GM21367 (cell line): ENCODE results near the gene LTBR.
A peak's percentile ranks its signal among the peaks of the same experiment; 100 is the strongest.

Experiments
- ATAC-seq: cut with Tn5 transposase; IDR thresholded peaks from one replicate; pipeline ENCODE4 v1.9.1; 2021; ENCODE audit not compliant: unreplicated experiment

LTBR gene

GRCh38 chr12:6346235-6346832, 37.6 kb upstream of the LTBR start:
- no peak for ATAC-seq

DNA sequence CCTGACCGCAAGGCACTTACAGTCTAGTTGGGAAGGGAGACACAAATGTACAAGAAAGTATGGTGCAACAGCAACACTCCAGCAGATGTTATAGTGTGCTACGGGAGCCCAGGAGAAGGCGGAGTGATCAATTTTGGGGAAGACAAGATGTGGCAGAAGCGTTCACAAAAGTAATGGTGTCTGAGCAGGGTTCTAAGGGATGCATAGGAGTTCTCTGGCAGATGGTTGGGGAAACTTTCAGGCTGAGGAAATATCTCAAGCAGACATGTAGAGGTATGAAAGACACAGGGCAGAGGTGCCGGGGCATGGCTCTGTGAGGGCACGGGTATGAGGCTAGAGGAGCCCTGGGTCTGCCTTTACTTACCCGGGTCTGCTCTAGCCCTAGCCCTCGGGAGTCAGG, 37.0 kb upstream of the LTBR start:
- ATAC-seq: no peak

DNA sequence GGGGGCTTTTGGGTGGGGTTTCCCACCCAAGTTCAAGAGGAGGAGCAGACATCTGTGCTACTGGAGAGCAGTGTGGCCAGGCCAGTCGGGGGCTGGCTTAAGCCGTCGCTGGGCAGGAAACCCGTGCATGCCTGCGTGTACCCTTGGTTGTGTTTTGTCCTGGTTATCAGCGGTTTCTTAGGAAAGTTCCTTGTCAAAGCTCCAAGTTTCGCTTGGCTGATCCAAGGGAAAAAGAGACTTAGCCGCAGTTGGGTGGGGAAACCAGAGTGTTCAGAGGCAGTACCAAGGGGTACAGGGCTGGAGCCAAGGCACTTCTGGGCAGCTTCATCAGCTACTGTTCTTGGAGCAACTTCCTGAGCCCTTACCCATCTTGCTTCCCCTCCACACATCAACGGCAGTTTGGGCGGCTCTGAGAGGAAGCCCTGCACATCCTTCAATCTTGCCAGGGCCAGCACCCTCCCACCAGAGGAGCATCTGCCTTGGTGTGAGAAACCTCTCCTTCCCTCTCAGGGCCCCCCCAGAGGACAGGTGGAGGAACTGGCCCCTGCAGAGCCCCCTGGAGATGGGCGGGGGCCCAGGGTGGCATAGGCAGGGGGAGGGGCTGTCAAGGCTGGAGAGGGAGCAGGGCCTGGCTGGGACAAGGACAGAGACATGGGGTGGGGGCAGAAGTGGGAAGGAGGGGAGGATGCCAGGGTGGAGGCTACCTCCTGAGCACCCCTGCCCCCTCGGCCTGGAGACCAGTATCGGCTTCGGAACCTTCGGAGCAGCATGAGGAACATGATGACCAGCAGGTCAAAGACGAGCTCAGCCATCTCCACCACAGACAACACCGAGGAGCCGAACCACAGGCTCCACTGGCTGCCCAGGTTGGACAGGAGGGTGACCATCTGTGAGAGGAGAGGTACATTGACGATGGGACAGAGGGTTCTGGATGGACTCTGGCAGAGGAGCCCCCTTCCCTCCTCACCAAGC, 36.3 kb upstream of the LTBR start:
- no peak for ATAC-seq

- no peak for ATAC-seq
Measured at GRCh38 chr12:6351622-6352021, 32.3 kb upstream of the LTBR start.

DNA sequence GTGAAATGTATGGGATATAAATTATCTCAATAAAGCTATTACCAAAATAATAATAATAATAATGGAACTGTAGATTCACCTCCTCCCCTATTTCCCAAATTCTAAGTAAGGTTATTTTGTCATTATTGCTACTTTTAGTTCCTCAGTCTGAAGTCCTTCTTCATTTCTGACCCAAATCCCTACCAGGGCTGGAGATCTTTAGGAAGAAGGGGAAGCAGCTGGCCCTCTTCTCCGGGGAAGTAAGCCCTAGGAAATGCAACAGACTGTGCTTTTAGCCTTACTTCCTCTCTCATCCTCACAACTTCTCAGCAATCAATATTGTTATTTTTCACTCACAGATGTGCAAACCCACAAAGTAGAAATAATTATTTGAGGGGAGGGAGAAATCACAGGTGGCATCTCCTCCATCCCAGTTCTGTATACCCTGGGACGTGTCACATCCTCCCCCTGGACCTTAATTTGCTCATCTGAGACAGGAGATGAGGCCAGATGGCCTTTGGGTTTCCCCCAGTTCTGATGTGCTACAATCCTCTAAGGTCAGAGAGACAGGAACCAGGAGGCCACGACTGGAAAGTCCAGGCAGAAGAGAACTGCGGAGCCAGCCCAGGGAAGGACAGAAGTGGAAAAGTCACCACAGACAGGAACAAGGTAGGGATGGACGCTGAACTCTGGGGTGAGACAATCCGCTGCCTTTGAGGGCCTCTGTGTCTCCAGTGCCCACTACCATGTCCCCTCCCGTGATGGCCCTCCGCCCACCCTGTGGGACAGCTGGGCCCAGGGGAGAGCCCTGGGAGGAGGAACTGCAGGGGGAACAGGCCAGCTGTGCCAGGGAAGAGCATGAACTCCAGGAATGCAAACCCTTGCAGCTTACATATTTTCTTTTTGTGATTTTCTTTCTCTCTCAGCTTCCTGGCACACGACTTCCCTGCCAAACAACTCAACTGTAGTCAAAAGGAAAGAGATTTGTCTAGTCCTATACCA, 31.5 kb upstream of the LTBR start:
- ATAC-seq: no peak

DNA sequence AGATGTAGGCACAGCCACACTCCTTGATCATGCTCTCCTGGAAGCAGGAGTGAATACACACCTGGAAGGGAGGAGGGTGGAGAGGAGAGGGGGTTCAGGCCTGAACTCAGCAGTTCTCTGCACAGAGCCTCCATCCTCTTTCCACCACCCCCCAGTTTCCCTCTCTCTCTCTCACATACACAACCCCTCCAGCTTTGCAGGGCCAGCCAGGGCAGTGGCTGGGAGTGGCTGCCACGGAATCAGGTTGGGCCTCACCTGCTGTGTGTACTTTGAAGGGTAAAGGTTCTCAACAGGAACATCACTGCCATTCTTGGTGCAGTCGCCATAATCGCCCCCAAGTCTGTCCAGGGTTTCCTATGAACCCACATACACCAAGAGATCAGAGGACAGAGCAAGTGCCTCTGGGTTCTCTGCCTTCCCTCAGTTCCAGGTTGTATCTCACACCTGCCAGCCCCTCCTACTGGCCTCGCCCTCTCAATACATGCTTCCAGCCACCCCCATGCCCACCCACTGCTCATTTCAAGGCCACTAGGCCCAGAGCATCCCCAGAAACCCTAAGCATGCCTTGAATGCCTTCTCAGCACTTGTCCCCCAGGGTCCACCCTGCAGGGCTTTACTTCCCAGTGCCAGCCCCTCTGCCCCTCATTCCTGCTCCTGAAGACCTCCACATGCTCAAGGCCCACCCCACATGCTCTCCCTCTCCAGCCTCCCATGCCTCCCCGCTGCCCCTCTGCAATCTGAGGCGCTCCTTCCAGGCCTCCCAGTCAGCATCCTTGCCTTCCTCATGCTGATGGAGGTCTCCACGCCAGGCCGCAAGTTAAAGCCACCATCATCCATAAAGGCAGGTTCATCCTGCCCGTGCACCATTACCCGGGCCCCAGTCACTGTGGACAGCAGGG, 29.2 kb upstream of the LTBR start:
- no peak for ATAC-seq

- ATAC-seq: no peak
Measured at GRCh38 chr12:6355491-6356373, 28.2 kb upstream of the LTBR start.

DNA sequence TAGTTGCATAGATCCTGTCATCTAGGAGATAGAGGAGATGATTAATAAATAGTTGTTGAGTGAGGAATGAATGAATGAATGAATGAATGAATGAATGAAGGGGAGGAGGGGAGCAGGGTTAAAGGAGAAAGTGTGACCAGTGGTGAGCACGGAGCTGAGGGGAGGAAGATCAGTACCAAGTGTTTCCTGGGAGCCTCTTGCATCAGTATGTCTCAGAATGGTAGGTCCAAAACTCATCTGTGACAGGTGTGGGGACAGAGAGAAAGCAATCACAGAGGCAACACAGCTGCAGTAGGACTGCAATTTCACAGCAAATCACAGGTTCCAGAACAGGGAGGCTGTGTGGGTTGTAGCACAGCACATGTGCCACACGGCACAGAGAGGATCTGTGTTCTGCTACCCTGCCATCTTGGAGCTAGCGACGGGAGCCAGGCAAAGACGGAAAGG, 27.6 kb upstream of the LTBR start:
- no peak for ATAC-seq

DNA sequence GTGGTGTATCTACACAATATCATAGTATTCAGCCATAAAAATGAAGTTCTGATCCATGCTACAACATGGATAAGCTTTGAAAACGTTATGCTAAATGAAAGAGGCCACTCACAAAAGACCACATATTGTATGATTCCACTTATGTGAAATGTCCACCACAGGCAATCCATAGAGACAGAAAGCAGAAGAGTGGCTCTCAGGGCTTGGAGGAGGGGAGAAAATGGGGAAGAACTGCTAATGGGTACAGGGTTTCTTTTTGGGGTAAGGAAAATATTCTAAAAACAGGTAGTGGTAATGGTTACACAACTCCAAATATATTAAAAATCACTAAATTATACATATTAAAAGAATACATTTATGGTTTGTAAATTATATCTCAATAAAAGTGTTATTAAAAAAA, 25.1 kb upstream of the LTBR start:
- ATAC-seq: no peak

GRCh38 chr12:6360080-6360571, 23.8 kb upstream of the LTBR start:
- no peak for ATAC-seq

DNA sequence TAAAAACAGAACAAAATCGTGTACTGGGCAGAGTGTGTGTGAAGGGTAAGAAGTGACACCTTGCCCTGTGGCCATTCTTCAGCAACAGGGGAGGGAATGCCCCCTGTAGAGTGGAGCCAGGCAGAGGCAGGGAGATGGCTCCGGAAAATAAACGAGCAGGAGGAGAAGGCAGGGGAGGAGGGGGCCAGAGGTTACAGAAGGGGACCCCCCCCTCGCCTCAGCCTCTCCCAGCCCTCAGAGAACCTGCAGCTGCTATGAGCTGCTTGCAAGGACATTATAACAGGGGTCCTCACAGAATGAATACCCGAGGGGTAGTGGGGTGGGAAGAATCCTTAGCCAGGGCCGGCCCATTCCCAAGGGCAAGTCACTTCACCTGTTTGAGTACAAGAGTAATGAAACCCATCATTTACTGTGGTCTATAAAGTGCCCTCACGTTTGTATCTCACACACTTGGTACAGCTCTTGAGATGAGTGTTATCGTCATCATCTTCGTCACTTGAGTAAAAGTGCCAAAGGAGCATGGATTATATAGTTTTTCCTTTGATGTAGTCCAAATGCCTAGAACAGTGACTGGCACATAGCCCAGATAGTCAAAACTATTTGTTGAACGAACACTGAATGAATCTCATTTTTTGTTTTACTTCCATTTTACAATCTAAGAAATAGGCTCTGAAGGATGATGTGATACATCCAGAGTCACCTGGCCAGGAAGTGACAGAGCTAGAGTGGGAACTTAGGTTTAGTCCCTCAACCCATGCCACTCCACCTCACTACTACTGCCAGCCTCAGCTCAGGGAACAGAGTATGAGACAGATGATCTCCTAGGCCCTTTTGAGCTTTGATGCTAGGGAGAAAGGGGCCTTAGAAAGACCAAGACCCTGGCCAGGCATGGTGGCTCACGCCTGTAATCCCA, 23.1 kb upstream of the LTBR start:
- ATAC-seq: no peak

- ATAC-seq: no peak
Measured at GRCh38 chr12:6361834-6362233, 22.1 kb upstream of the LTBR start.

DNA sequence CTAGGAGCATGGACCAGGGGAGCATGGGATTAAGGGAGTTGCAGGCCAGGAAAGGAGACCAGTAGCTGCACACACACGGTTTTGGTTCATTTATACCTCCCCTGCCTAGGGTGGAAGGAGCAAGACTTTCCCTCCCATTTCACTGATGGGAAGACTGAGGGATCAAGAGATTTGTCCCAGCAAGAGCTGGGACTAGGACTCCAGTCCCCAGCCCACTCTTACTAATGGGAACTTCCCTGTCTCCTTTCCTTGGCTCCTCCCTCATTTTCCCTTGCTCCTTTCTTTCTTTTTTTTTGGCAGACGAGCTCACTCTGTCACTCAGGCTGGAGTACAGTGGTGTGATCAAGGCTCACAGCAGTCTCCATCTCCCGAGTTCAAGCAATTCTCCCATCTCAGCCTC, 21.6 kb upstream of the LTBR start:
- ATAC-seq: no peak

DNA sequence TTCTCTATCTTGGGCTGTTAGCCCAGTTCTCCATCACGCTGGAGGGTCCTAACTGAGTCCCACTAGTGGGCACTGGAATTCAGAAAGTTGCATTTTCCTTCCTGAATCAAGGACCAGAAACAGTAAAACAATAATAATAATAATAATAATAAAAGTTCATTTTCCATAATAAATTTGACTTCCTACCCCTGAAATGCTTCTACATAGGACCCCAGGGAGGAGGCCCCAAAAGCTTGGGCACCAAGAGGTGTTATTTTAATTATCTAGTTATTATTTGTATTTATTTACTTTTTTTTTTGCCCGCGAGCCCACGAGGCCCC, 21.0 kb upstream of the LTBR start:
- ATAC-seq: no peak

GRCh38 chr12:6363330-6364043, 20.5 kb upstream of the LTBR start:
- no peak for ATAC-seq

DNA sequence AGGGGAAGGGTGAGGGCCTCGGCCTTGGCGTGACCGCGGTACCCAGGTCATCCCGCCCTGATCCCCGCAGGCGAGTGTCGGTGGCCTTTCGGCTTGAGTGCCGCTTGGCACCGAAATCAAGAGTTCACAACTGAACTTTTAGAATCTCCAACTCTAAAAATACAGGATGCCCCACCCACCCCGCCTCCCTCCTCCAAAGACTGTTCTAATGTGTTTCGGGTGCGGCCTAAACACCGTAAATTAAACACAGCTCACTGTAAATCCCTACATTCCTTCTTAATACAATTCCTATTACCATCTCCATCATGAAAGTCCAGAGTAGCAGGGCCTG, 20.0 kb upstream of the LTBR start:
- no peak for ATAC-seq

DNA sequence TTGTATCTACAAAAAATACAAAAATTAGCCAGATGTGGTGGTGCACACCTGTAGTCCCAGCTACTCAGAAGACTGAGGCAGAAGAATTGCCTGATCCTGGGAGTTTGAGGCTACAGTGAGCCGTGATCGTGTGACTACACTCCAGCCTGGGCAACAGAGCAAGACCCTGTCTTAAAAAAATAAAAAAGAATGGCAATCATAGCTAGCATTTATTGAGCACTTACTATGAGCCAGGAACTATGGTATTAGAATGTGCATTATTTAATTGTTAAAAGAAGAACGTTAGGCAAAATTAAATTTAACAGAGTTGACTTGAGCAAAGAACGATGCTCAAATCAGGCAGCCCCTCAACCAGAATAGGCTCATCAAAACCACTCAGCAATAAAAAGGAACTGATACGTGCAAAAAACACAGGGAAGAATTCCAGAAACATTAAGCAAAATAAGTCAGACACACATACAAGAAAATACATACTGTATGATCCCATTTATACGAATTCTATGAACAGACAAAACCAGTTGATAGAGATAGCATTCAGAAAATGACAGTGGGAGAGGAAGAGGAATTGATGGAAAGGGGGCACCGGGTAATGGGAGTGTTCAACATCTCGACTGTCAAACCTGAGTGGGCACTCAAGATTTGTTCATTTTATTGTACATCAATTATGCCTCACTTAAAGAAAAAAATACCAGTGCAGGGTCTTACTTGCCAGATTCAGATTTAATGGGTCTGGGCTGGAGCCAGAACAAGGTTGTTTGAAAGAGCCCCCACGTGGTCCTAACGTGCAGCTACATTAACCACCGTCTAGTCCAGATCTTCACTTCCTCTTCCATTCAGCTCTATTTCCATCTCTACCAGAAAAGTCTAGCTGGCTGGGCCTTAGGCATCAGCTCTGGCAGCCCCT, 16.6 kb upstream of the LTBR start:
- peak; percentile 47 for ATAC-seq
